CD4-positive, alpha-beta memory T cell (primary cell): ENCODE measurements around the gene ZNF512B. TPM values are rescaled to one million over a fixed set of nuclear protein-coding genes. Genes with fewer than 3 reads are reported as not detected.
"Not testable (repeated sequence)": the region's sequence is repeated elsewhere in the genome, so short reads cannot be mapped to it uniquely, and the experiment has no call there.

Experiments
- CTCF ChIA-PET: fragments of 350-600 bp; sonication (Branson Sonifier 250); formaldehyde crosslinking; loops from one replicate; lab custom pipeline; 2021; ENCODE audit warnings: inconsistent platforms; ENCODE audit not compliant: partially characterized antibody; lab: Charles Lee
- POLR2A ChIA-PET: fragments of 350-600 bp; sonication (Branson Sonifier 250); formaldehyde crosslinking; loops from one replicate; lab custom pipeline; 2021; ENCODE audit not compliant: partially characterized antibody; lab: Charles Lee
- DNase-seq, 5 donors: peaks; one replicate each; pipeline versions ENCODE4 v3.0.0 to v3.0.0-alpha.2; 2020 to 2022; ENCODE audit warnings: mixed read lengths in 1 of 5
- H3K27ac ChIP-seq: one replicate; pipeline ENCODE4 v1.7.0; 2013; ENCODE audit warnings: low read depth, low read length
- H3K27me3 ChIP-seq: 2 replicates; pipeline ENCODE4 v1.7.0; 2013; ENCODE audit warnings: mild to moderate bottlenecking, low read length, moderate library complexity; ENCODE audit not compliant: insufficient read depth
- H3K36me3 ChIP-seq: 2 replicates; pipeline ENCODE4 v1.7.0; 2013; ENCODE audit warnings: mild to moderate bottlenecking, low read length, moderate library complexity; ENCODE audit not compliant: insufficient read depth
- H3K4me1 ChIP-seq: 2 replicates; pipeline ENCODE4 v1.7.0; 2013; ENCODE audit warnings: mild to moderate bottlenecking, low read length, moderate library complexity; ENCODE audit not compliant: insufficient read depth
- H3K4me3 ChIP-seq, 2 donors: one replicate each; pipeline ENCODE4 v1.7.0; 2013; ENCODE audit warnings: low read length in 2 of 2, mild to moderate bottlenecking in 1 of 2
- H3K9me3 ChIP-seq, 2 donors: one replicate each; pipeline ENCODE4 v1.7.0; 2013; ENCODE audit warnings: low read length in 2 of 2, control low read depth in 1 of 2; ENCODE audit not compliant: control insufficient read depth in 1 of 2
- H3K27ac Mint-ChIP-seq, 7 donors: one replicate each; pipeline ENCODE4 v1.8.0; 2020 to 2021; ENCODE audit warnings: mixed read lengths in 7 of 7, mild to moderate bottlenecking in 6 of 7, inconsistent platforms in 3 of 7, moderate library complexity in 3 of 7
- H3K27me3 Mint-ChIP-seq, 2 donors: one replicate each; pipeline ENCODE4 v1.8.0; 2020 to 2021; ENCODE audit warnings: mixed read lengths in 2 of 2
- H3K36me3 Mint-ChIP-seq, 2 donors: one replicate each; pipeline ENCODE4 v1.8.0; 2020 to 2021; ENCODE audit warnings: mixed read lengths in 2 of 2, inconsistent platforms in 1 of 2, mild to moderate bottlenecking in 1 of 2
- H3K4me1 Mint-ChIP-seq, 4 donors: one replicate each; pipeline ENCODE4 v1.8.0; 2020 to 2021; ENCODE audit warnings: mixed read lengths in 4 of 4, mild to moderate bottlenecking in 1 of 4
- H3K4me3 Mint-ChIP-seq, 8 donors: one replicate each; pipeline ENCODE4 v1.8.0; 2020 to 2021; ENCODE audit warnings: mixed read lengths in 8 of 8, mild to moderate bottlenecking in 7 of 8, moderate library complexity in 6 of 8, inconsistent platforms in 3 of 8
- H3K9me3 Mint-ChIP-seq, 8 donors: one replicate each; pipeline ENCODE4 v1.8.0; 2020 to 2021; ENCODE audit warnings: mixed read lengths in 8 of 8, mild to moderate bottlenecking in 5 of 8, inconsistent platforms in 3 of 8, moderate library complexity in 1 of 8
- intact Hi-C: fragments of 100-400 bp; cut with micrococcal nuclease; formaldehyde crosslinking; loops from one replicate; pipeline ENCODE4 v1.15.1; 2023
- polyA plus RNA-seq, 2 donors: library from polyadenylated mRNA; unstranded; fragments of 300-500 nt; fragmentation: Illumina TruSeq; gene quantifications; one replicate each; pipeline ENCODE4 v1.2.3, GENCODE V29; 2021
- total RNA-seq, 2 experiments: library from RNA; stranded (reverse); gene quantifications; one replicate each; pipeline ENCODE4 v1.2.3, GENCODE V29; 2021

ZNF512B gene
- total RNA-seq (10 to 100 TPM; 20.7 to 22.0 TPM), polyA plus RNA-seq (1 to 10 TPM in 1 of 2 donors, under 1 TPM in 1; 0.20 to 1.7 TPM)

GRCh38 chr20:63969838-63970713 is at the start of gene ZNF512B:
Gene ZNF512B (minus strand): TSS chr20:63969930. CDS start chr20:63967950, 1,980 bp downstream.
- Mint-ChIP-seq H3K4me3 (peak within 1 kb of the TSS; percentile 80 to 87 (median 83)), H3K36me3 (peaks cover 3 to 12% of the 10 kb centered on the region in 2 donors), H3K27ac (peak within 1 kb of the TSS; percentile 77 to 90 (median 85)), H3K4me1 (peaks cover 12 to 40% (median 21%) of the 10 kb centered on the region in 4 donors), H3K27me3 (no peaks in the 10 kb centered on the region), H3K9me3 (peaks cover 0 to 3% (median 0%) of the 10 kb centered on the region in 8 donors)
- no peaks in the 10 kb centered on the region for H3K9me3 ChIP-seq
- peaks cover 18% of the 10 kb centered on the region for H3K4me1 ChIP-seq
- peak in 4 of 5 donors; percentile 44 to 52 (median 48) for DNase-seq
- intact Hi-C loops = loop anchor here (2.0 to 5.0 kb wide), 3 partner anchors 15 to 528 kb away; partner anchors contain the start of gene TPD52L2
- peaks cover 3% of the 10 kb centered on the region for H3K36me3 ChIP-seq
- peak within 1 kb of the TSS; percentile 17 to 63 for H3K4me3 ChIP-seq
- peak within 1 kb of the TSS; percentile 65 for H3K27ac ChIP-seq
- CTCF ChIA-PET = no interaction called here
- POLR2A ChIA-PET = interaction anchor here (0.6 to 1.3 kb wide), 3 partner anchors 9 to 14 kb away, joined by 3 to 4 read pairs (median 4); partner anchors contain the start of genes PRPF6, SAMD10 and UCKL1
- H3K27me3 ChIP-seq = no peaks in the 10 kb centered on the region

GRCh38 chr20:64015635-64016034 is 45.9 kb upstream of the ZNF512B start:
- H3K27ac Mint-ChIP-seq = peak overlapping the region in 3 of 7 donors; percentile 12 to 32 (median 25)
- H3K27me3 Mint-ChIP-seq = no peaks in the 10 kb centered on the region
- no peak overlapping the region for H3K27ac ChIP-seq
- POLR2A ChIA-PET = no interaction called here
- H3K27me3 ChIP-seq = no peaks in the 10 kb centered on the region
- H3K4me1 ChIP-seq = peaks cover 27% of the 10 kb centered on the region
- peaks cover 9% of the 10 kb centered on the region in 2 donors for H3K9me3 ChIP-seq
- CTCF ChIA-PET = no interaction called here
- no peak for DNase-seq
- H3K4me1 Mint-ChIP-seq = peaks cover 10 to 25% (median 14%) of the 10 kb centered on the region in 4 donors
- intact Hi-C loops = no loop called here
- H3K4me3 Mint-ChIP-seq = peak overlapping the region in 3 of 8 donors; percentile 13 to 41 (median 26)
- H3K9me3 Mint-ChIP-seq = peaks cover 0 to 19% (median 13%) of the 10 kb centered on the region in 8 donors
- peaks cover 48 to 52% of the 10 kb centered on the region in 2 donors for H3K36me3 Mint-ChIP-seq
- no peak overlapping the region for H3K4me3 ChIP-seq
- peaks cover 61% of the 10 kb centered on the region for H3K36me3 ChIP-seq

GRCh38 chr20:64012385-64013154 is 42.8 kb upstream of the ZNF512B start:
- Mint-ChIP-seq H3K27ac (peak overlapping the region in 4 of 7 donors; percentile 22 to 64 (median 39)), H3K4me1 (peaks cover 7 to 36% (median 24%) of the 10 kb centered on the region in 4 donors), H3K4me3 (peak overlapping the region in 5 of 8 donors; percentile 41 to 65 (median 53)), H3K9me3 (peaks cover 0 to 44% (median 33%) of the 10 kb centered on the region in 8 donors), H3K36me3 (peaks cover 49 to 63% of the 10 kb centered on the region in 2 donors)
- H3K27me3 Mint-ChIP-seq, intact Hi-C loops, H3K27ac ChIP-seq, H3K27me3 ChIP-seq: not testable (repeated sequence)
- CTCF ChIA-PET = interaction anchor here (1.7 kb wide), 1 partner anchor 149 kb away, joined by 4 read pairs; no protein-coding TSS in a partner anchor
- DNase-seq = peak in 4 of 5 donors; percentile 34 to 57 (median 54)
- H3K36me3 ChIP-seq = peaks cover 55% of the 10 kb centered on the region
- H3K4me1 ChIP-seq = peaks cover 39% of the 10 kb centered on the region
- peaks cover 11 to 16% of the 10 kb centered on the region in 2 donors for H3K9me3 ChIP-seq
- POLR2A ChIA-PET = interaction anchor here (0.8 to 1.6 kb wide), 4 partner anchors 16 to 276 kb away, joined by 3 to 10 read pairs (median 4); partner anchors contain the start of genes LIME1, PRPF6 and SAMD10
- peak overlapping the region; percentile 29 to 32 for H3K4me3 ChIP-seq

- Histone ChIP-seq H3K9me3 (peaks cover 11 to 16% of the 10 kb centered on the region in 2 donors), H3K4me1 (peaks cover 39% of the 10 kb centered on the region), H3K27ac (no peak overlapping the region), H3K36me3 (peaks cover 56% of the 10 kb centered on the region), H3K27me3 (no peaks in the 10 kb centered on the region), H3K4me3 (peak overlapping the region; percentile 38 to 60)
- ChIA-PET POLR2A (interaction anchor here (1.0 kb wide), 1 partner anchor 31 kb away, joined by 3 read pairs; no protein-coding TSS in a partner anchor), CTCF (no interaction called here)
- Mint-ChIP-seq H3K4me1 (peaks cover 6 to 40% (median 24%) of the 10 kb centered on the region in 4 donors), H3K27me3 (no peaks in the 10 kb centered on the region), H3K36me3 (peaks cover 49 to 66% of the 10 kb centered on the region in 2 donors), H3K9me3 (peaks cover 0 to 44% (median 33%) of the 10 kb centered on the region in 8 donors), H3K4me3 (peak overlapping the region in 6 of 8 donors; percentile 12 to 66 (median 56)), H3K27ac (peak overlapping the region; percentile 4 to 91 (median 51))
- peak in 2 of 5 donors; percentile 13 to 14 for DNase-seq
- intact Hi-C loops = no loop called here
Measured at GRCh38 chr20:64011366-64011779, 41.6 kb upstream of the ZNF512B start.

GRCh38 chr20:64010711-64011237 is 41.0 kb upstream of the ZNF512B start:
- CTCF ChIA-PET = no interaction called here
- POLR2A ChIA-PET = interaction anchor here (1.0 to 2.0 kb wide), 3 partner anchors 28 to 30 kb away, joined by 3 to 5 read pairs (median 4); no protein-coding TSS in a partner anchor
- peaks cover 6 to 40% (median 24%) of the 10 kb centered on the region in 4 donors for H3K4me1 Mint-ChIP-seq
- no peaks in the 10 kb centered on the region for H3K27me3 Mint-ChIP-seq
- peaks cover 49 to 66% of the 10 kb centered on the region in 2 donors for H3K36me3 Mint-ChIP-seq
- H3K36me3 ChIP-seq = peaks cover 56% of the 10 kb centered on the region
- H3K9me3 Mint-ChIP-seq = peaks cover 0 to 44% (median 33%) of the 10 kb centered on the region in 8 donors
- H3K27ac Mint-ChIP-seq = peak overlapping the region in 4 of 7 donors; percentile 4 to 55 (median 42)
- intact Hi-C loops = no loop called here
- no peak overlapping the region for H3K27ac ChIP-seq
- no peaks in the 10 kb centered on the region for H3K27me3 ChIP-seq
- peaks cover 39% of the 10 kb centered on the region for H3K4me1 ChIP-seq
- H3K4me3 ChIP-seq = peak overlapping the region; percentile 38 to 60
- peak overlapping the region in 2 of 8 donors; percentile 31 to 44 for H3K4me3 Mint-ChIP-seq
- DNase-seq = no peak
- H3K9me3 ChIP-seq = peaks cover 11 to 16% of the 10 kb centered on the region in 2 donors

GRCh38 chr20:64009811-64010387 is 40.2 kb upstream of the ZNF512B start:
- Mint-ChIP-seq H3K27ac (peak overlapping the region in 1 of 7 donors; percentile 61), H3K4me1 (peaks cover 6 to 47% (median 26%) of the 10 kb centered on the region in 4 donors), H3K4me3 (peak overlapping the region in 3 of 8 donors; percentile 25 to 33 (median 31)), H3K36me3 (peaks cover 49 to 66% of the 10 kb centered on the region in 2 donors), H3K27me3 (no peaks in the 10 kb centered on the region), H3K9me3 (peaks cover 0 to 39% (median 29%) of the 10 kb centered on the region in 8 donors)
- ChIA-PET POLR2A (interaction anchor here (0.6 to 2.0 kb wide), 3 partner anchors 19 to 29 kb away, joined by 3 to 5 read pairs (median 4); no protein-coding TSS in a partner anchor), CTCF (no interaction called here)
- DNase-seq = no peak
- peaks cover 39% of the 10 kb centered on the region for H3K4me1 ChIP-seq
- H3K9me3 ChIP-seq = peaks cover 11 to 16% of the 10 kb centered on the region in 2 donors
- peaks cover 56% of the 10 kb centered on the region for H3K36me3 ChIP-seq
- no peak overlapping the region for H3K27ac ChIP-seq
- H3K4me3 ChIP-seq = no peak overlapping the region
- intact Hi-C loops = no loop called here
- no peaks in the 10 kb centered on the region for H3K27me3 ChIP-seq
